WTC11 (cell line): Measurements from ENCODE around the gene TPK1. TPM values are rescaled to one million over a fixed set of nuclear protein-coding genes. Genes with fewer than 3 reads are reported as not detected.

ENCODE experiments used
- ATAC-seq: fragments of 200-7000 bp; cut with Tn5 transposase; 2 replicates; pipeline ENCODE4 v1.10.0; 2021; ENCODE audit warnings: mild to moderate bottlenecking, moderate library complexity
- CTCF ChIA-PET: fragments of 300-600 bp; sonication (Branson Sonifier 250); formaldehyde crosslinking; loops from one replicate; lab custom pipeline; 2021; ENCODE audit warnings: antibody characterized with exemption; lab: Charles Lee
- POLR2A ChIA-PET: fragments of 350-600 bp; sonication (Branson Sonifier 250); formaldehyde crosslinking; loops from one replicate; lab custom pipeline; 2021; ENCODE audit warnings: antibody characterized with exemption; lab: Charles Lee
- DNase-seq: peaks from one replicate; pipeline ENCODE4 v3.0.0; 2021; ENCODE audit warnings: low spot score
- H3K27ac Mint-ChIP-seq: 2 replicates; pipeline ENCODE4 v1.8.0; 2021; ENCODE audit warnings: mixed read lengths
- H3K27me3 Mint-ChIP-seq: 2 replicates; pipeline ENCODE4 v1.8.0; 2021; ENCODE audit warnings: low read depth, mild to moderate bottlenecking, moderate library complexity, mixed read lengths
- H3K36me3 Mint-ChIP-seq: 2 replicates; pipeline ENCODE4 v1.8.0; 2021; ENCODE audit warnings: mixed read lengths
- H3K4me1 Mint-ChIP-seq: 2 replicates; pipeline ENCODE4 v1.8.0; 2022; ENCODE audit warnings: mixed read lengths
- H3K4me3 Mint-ChIP-seq: 2 replicates; pipeline ENCODE4 v1.8.0; 2021; ENCODE audit warnings: mild to moderate bottlenecking, moderate library complexity, mixed read lengths
- H3K9me3 Mint-ChIP-seq: 2 replicates; pipeline ENCODE4 v1.8.0; 2021; ENCODE audit warnings: mixed read lengths
- CREM ChIP-seq: sonication (generic); formaldehyde crosslinking; IDR thresholded peaks from 2 replicates; pipeline ENCODE4 v1.8.1; 2022; ENCODE audit warnings: mild to moderate bottlenecking, missing genetic modification reagents, moderate library complexity
- HMGA2 ChIP-seq: fragments of 250-450 bp; sonication (Bioruptor Pico); IDR thresholded peaks from 2 replicates; pipeline ENCODE4 v1.4.0; 2021; ENCODE audit warnings: mild to moderate bottlenecking, moderate library complexity
- PRRX2 ChIP-seq: fragments of 250-450 bp; sonication (Bioruptor Pico); IDR thresholded peaks from 2 replicates; pipeline ENCODE4 v1.8.0; 2021; ENCODE audit warnings: mild to moderate bottlenecking
- ZNF232 ChIP-seq: sonication (generic); formaldehyde crosslinking; IDR thresholded peaks from 2 replicates; pipeline ENCODE4 v1.8.0; 2022; ENCODE audit warnings: mild to moderate bottlenecking, missing genetic modification reagents
- ZNF263 ChIP-seq: sonication (generic); formaldehyde crosslinking; IDR thresholded peaks from 2 replicates; pipeline ENCODE4 v1.8.1; 2022; ENCODE audit warnings: low read depth, mild to moderate bottlenecking, moderate library complexity, missing genetic modification reagents
- ZNF317 ChIP-seq: sonication (generic); formaldehyde crosslinking; IDR thresholded peaks from 2 replicates; pipeline ENCODE4 v1.8.1; 2023; ENCODE audit warnings: low read depth, mild to moderate bottlenecking, moderate library complexity, missing genetic modification reagents, borderline replicate concordance
- total RNA-seq: library from RNA; stranded (reverse); gene quantifications from 3 replicates; pipeline ENCODE4 v1.2.3, GENCODE V29; 2021
- TF ChIP-seq, protein P1 (sequence below): sonication (generic); formaldehyde crosslinking; IDR thresholded peaks from 2 replicates; pipeline ENCODE4 v1.8.0; 2022; ENCODE audit warnings: missing genetic modification reagents
- TF ChIP-seq, protein P2 (sequence below): sonication (generic); formaldehyde crosslinking; IDR thresholded peaks from 2 replicates; pipeline ENCODE4 v1.8.0; 2023; ENCODE audit warnings: missing genetic modification reagents, mild to moderate bottlenecking, borderline replicate concordance
- TF ChIP-seq, protein P3 (sequence below): sonication (generic); formaldehyde crosslinking; IDR thresholded peaks from 2 replicates; pipeline ENCODE4 v1.8.1; 2023; ENCODE audit warnings: mild to moderate bottlenecking, missing genetic modification reagents, borderline replicate concordance
- TF ChIP-seq, protein P4 (sequence below): sonication (generic); formaldehyde crosslinking; IDR thresholded peaks from 2 replicates; pipeline ENCODE4 v1.8.0; 2022; ENCODE audit warnings: mild to moderate bottlenecking, missing genetic modification reagents
- TF ChIP-seq, protein P5 (sequence below): sonication (generic); formaldehyde crosslinking; IDR thresholded peaks from 2 replicates; pipeline ENCODE4 v1.8.0; 2022; ENCODE audit warnings: mild to moderate bottlenecking, missing genetic modification reagents

Gene TPK1
- total RNA-seq, 1 experiment from 2014 or later: 2.7 TPM

DNA sequence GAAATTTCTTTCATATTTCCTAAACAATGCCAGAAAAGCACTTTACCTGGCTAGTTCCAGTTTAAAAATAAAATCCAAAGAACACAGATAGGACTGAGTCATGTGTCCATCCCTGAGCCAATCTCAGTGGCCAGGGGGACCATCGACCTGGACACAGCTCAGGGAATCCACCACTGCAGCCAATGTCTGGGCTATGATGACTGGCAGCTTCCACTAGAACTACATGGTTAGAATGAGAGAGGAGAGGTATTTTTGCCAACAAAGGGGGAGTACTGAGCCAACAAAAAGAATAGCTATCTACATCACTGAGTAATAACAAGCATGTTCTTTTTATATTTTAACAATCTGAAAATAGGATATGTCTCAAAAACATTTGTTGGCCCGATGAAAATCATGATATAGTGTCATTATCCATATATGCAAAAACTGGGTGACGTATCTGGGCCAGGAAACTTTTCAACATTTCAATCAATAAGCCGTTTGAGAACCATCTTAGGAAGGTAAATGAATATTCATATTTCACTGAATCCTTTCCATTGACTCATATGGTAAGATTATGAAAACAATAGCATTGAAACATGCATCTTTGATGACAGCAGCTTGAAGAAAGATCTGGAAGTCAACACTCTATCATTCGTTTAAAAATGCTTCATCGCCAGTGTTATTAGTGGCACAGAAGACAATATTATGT, 104.0 kb downstream of the TPK1 start (continued):
- TF ChIP-seq, protein P1, sequence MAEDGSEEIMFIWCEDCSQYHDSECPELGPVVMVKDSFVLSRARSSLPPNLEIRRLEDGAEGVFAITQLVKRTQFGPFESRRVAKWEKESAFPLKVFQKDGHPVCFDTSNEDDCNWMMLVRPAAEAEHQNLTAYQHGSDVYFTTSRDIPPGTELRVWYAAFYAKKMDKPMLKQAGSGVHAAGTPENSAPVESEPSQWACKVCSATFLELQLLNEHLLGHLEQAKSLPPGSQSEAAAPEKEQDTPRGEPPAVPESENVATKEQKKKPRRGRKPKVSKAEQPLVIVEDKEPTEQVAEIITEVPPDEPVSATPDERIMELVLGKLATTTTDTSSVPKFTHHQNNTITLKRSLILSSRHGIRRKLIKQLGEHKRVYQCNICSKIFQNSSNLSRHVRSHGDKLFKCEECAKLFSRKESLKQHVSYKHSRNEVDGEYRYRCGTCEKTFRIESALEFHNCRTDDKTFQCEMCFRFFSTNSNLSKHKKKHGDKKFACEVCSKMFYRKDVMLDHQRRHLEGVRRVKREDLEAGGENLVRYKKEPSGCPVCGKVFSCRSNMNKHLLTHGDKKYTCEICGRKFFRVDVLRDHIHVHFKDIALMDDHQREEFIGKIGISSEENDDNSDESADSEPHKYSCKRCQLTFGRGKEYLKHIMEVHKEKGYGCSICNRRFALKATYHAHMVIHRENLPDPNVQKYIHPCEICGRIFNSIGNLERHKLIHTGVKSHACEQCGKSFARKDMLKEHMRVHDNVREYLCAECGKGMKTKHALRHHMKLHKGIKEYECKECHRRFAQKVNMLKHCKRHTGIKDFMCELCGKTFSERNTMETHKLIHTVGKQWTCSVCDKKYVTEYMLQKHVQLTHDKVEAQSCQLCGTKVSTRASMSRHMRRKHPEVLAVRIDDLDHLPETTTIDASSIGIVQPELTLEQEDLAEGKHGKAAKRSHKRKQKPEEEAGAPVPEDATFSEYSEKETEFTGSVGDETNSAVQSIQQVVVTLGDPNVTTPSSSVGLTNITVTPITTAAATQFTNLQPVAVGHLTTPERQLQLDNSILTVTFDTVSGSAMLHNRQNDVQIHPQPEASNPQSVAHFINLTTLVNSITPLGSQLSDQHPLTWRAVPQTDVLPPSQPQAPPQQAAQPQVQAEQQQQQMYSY (CRISPR knock-in tag): no peak
- TF ChIP-seq CREM (CRISPR knock-in tag) (no peak), ZNF317 (CRISPR knock-in tag) (no peak), PRRX2 (CRISPR knock-in tag) (no peak)
- TF ChIP-seq, protein P2, sequence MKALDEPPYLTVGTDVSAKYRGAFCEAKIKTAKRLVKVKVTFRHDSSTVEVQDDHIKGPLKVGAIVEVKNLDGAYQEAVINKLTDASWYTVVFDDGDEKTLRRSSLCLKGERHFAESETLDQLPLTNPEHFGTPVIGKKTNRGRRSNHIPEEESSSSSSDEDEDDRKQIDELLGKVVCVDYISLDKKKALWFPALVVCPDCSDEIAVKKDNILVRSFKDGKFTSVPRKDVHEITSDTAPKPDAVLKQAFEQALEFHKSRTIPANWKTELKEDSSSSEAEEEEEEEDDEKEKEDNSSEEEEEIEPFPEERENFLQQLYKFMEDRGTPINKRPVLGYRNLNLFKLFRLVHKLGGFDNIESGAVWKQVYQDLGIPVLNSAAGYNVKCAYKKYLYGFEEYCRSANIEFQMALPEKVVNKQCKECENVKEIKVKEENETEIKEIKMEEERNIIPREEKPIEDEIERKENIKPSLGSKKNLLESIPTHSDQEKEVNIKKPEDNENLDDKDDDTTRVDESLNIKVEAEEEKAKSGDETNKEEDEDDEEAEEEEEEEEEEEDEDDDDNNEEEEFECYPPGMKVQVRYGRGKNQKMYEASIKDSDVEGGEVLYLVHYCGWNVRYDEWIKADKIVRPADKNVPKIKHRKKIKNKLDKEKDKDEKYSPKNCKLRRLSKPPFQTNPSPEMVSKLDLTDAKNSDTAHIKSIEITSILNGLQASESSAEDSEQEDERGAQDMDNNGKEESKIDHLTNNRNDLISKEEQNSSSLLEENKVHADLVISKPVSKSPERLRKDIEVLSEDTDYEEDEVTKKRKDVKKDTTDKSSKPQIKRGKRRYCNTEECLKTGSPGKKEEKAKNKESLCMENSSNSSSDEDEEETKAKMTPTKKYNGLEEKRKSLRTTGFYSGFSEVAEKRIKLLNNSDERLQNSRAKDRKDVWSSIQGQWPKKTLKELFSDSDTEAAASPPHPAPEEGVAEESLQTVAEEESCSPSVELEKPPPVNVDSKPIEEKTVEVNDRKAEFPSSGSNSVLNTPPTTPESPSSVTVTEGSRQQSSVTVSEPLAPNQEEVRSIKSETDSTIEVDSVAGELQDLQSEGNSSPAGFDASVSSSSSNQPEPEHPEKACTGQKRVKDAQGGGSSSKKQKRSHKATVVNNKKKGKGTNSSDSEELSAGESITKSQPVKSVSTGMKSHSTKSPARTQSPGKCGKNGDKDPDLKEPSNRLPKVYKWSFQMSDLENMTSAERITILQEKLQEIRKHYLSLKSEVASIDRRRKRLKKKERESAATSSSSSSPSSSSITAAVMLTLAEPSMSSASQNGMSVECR (CRISPR knock-in tag): no peak

DNA sequence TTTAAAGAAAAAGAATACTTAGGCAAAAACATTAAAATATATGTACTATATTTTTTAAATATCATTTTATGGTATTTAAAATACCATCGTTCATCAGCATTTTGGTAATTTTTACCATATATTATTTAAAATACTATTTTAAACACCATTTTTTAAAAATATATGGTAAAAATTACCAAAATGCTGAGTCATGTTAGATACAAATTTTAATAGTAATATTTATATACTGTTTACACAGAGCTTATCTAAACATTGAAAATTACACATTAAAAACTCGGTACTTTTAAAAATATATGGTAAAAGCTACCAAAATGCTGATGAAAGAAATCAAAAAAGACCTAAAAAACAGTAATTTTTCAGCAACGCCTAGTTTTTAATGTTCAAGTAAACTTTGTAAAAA, 105.6 kb downstream of the TPK1 start:
- POLR2A ChIA-PET: no interaction called here
- H3K27ac Mint-ChIP-seq: no peak overlapping the region
- TF ChIP-seq, protein P1 (CRISPR knock-in tag): no peak
- TF ChIP-seq HMGA2 (CRISPR knock-in tag) (no peak), ZNF263 (CRISPR knock-in tag) (no peak), ZNF232 (CRISPR knock-in tag) (no peak)
- TF ChIP-seq, protein P3, sequence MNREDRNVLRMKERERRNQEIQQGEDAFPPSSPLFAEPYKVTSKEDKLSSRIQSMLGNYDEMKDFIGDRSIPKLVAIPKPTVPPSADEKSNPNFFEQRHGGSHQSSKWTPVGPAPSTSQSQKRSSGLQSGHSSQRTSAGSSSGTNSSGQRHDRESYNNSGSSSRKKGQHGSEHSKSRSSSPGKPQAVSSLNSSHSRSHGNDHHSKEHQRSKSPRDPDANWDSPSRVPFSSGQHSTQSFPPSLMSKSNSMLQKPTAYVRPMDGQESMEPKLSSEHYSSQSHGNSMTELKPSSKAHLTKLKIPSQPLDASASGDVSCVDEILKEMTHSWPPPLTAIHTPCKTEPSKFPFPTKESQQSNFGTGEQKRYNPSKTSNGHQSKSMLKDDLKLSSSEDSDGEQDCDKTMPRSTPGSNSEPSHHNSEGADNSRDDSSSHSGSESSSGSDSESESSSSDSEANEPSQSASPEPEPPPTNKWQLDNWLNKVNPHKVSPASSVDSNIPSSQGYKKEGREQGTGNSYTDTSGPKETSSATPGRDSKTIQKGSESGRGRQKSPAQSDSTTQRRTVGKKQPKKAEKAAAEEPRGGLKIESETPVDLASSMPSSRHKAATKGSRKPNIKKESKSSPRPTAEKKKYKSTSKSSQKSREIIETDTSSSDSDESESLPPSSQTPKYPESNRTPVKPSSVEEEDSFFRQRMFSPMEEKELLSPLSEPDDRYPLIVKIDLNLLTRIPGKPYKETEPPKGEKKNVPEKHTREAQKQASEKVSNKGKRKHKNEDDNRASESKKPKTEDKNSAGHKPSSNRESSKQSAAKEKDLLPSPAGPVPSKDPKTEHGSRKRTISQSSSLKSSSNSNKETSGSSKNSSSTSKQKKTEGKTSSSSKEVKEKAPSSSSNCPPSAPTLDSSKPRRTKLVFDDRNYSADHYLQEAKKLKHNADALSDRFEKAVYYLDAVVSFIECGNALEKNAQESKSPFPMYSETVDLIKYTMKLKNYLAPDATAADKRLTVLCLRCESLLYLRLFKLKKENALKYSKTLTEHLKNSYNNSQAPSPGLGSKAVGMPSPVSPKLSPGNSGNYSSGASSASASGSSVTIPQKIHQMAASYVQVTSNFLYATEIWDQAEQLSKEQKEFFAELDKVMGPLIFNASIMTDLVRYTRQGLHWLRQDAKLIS: no peak
- TF ChIP-seq, protein P4, sequence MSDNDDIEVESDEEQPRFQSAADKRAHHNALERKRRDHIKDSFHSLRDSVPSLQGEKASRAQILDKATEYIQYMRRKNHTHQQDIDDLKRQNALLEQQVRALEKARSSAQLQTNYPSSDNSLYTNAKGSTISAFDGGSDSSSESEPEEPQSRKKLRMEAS (CRISPR knock-in tag): no peak
- TF ChIP-seq, protein P5, sequence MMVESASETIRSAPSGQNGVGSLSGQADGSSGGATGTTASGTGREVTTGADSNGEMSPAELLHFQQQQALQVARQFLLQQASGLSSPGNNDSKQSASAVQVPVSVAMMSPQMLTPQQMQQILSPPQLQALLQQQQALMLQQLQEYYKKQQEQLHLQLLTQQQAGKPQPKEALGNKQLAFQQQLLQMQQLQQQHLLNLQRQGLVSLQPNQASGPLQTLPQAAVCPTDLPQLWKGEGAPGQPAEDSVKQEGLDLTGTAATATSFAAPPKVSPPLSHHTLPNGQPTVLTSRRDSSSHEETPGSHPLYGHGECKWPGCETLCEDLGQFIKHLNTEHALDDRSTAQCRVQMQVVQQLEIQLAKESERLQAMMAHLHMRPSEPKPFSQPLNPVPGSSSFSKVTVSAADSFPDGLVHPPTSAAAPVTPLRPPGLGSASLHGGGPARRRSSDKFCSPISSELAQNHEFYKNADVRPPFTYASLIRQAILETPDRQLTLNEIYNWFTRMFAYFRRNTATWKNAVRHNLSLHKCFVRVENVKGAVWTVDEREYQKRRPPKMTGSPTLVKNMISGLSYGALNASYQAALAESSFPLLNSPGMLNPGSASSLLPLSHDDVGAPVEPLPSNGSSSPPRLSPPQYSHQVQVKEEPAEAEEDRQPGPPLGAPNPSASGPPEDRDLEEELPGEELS (CRISPR knock-in tag): no peak
- TF ChIP-seq, protein P2 (CRISPR knock-in tag): no peak

More for the DNA sequence above, 105.6 kb downstream of the TPK1 start:
- H3K4me3 Mint-ChIP-seq: no peak overlapping the region
- CTCF ChIA-PET: no interaction called here
- peaks cover 22% of the 10 kb centered on the region for H3K9me3 Mint-ChIP-seq
- H3K27me3 Mint-ChIP-seq: no peaks in the 10 kb centered on the region
- peaks cover 10% of the 10 kb centered on the region for H3K36me3 Mint-ChIP-seq
- H3K4me1 Mint-ChIP-seq: no peaks in the 10 kb centered on the region
- ATAC-seq: no peak
- DNase-seq: no peak
